HepG2 (cell line): ENCODE measurements around the gene RASD2.

Experiments
- CHD2 ChIP-seq: IDR thresholded peaks from 2 replicates; pipeline ENCODE4 v1.6.1; 2011; ENCODE audit warnings: low read depth, low read length, improper control_type of control experiment
- CREM ChIP-seq, 2 experiments: sonication (generic) in 1 of 2; formaldehyde crosslinking in 1 of 2; IDR thresholded peaks; 2 replicates each; pipeline versions ENCODE4 v1.4.0 to v1.6.1; 2016 to 2020; ENCODE audit warnings: antibody characterized with exemption in 1 of 2, mild to moderate bottlenecking in 1 of 2, missing genetic modification reagents in 1 of 2
- MAFG ChIP-seq: sonication (generic); formaldehyde crosslinking; IDR thresholded peaks from 2 replicates; pipeline ENCODE4 v1.5.1; 2020; ENCODE audit warnings: mild to moderate bottlenecking, missing genetic modification reagents
- SMAD1 ChIP-seq: sonication (generic); formaldehyde crosslinking; IDR thresholded peaks from 2 replicates; pipeline ENCODE4 v1.4.0; 2020; ENCODE audit warnings: missing genetic modification reagents, low read depth, mild to moderate bottlenecking, borderline replicate concordance
- SUZ12 ChIP-seq: fragments of 150-350 bp; IDR thresholded peaks from 2 replicates; pipeline ENCODE4 v1.6.1; 2014; ENCODE audit warnings: low read depth, low read length
- TF ChIP-seq, protein P1 (sequence below), 2 experiments: IDR thresholded peaks; 2 replicates each; pipeline ENCODE4 v1.6.1; 2011 to 2012; ENCODE audit warnings: low read length in 2 of 2, borderline replicate concordance in 1 of 2, low read depth in 1 of 2, mild to moderate bottlenecking in 1 of 2, moderate library complexity in 1 of 2
- TF ChIP-seq, protein P2 (sequence below): sonication (generic); formaldehyde crosslinking; IDR thresholded peaks from 2 replicates; pipeline ENCODE4 v1.4.0; 2020; ENCODE audit warnings: missing genetic modification reagents, borderline replicate concordance
- TF ChIP-seq, protein P3 (sequence below): sonication (generic); formaldehyde crosslinking; IDR thresholded peaks from 2 replicates; pipeline ENCODE4 v1.8.0; 2022; ENCODE audit warnings: low read depth, missing genetic modification reagents
- TF ChIP-seq, protein P4 (sequence below): sonication (generic); formaldehyde crosslinking; IDR thresholded peaks from 2 replicates; pipeline ENCODE4 v1.8.1; 2023; ENCODE audit warnings: missing genetic modification reagents, inconsistent platforms, borderline replicate concordance
- TF ChIP-seq, protein P5 (sequence below): sonication (generic); formaldehyde crosslinking; IDR thresholded peaks from 2 replicates; pipeline ENCODE4 v1.5.0; 2020; ENCODE audit warnings: mild to moderate bottlenecking, missing genetic modification reagents, moderate library complexity

DNA sequence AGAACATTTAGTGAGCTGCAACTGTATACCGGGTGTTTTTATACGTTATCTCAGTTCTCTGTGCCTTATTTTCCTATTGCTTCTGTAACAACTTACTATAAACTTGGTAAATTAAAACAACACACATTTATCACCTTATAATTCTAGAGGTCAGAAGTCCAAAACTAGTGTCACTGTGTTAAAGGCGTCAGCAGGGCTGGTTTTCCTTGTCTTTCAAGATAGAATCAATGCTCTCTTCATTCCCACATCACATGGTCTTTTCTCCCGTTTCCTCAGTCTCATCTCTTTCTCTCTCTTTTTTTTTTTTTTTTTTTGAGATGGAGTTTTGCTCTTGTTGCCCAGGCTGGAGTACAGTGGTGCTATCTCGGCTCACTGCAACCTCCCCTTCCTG is 40.4 kb downstream of the RASD2 start:
- TF ChIP-seq CREM (IDR thresholded peaks at IDR 0.05) = no peak
- TF ChIP-seq CREM (CRISPR knock-in tag; IDR thresholded peaks at IDR 0.05) = no peak
- TF ChIP-seq MAFG (CRISPR knock-in tag) = no peak
- TF ChIP-seq, protein P1, sequence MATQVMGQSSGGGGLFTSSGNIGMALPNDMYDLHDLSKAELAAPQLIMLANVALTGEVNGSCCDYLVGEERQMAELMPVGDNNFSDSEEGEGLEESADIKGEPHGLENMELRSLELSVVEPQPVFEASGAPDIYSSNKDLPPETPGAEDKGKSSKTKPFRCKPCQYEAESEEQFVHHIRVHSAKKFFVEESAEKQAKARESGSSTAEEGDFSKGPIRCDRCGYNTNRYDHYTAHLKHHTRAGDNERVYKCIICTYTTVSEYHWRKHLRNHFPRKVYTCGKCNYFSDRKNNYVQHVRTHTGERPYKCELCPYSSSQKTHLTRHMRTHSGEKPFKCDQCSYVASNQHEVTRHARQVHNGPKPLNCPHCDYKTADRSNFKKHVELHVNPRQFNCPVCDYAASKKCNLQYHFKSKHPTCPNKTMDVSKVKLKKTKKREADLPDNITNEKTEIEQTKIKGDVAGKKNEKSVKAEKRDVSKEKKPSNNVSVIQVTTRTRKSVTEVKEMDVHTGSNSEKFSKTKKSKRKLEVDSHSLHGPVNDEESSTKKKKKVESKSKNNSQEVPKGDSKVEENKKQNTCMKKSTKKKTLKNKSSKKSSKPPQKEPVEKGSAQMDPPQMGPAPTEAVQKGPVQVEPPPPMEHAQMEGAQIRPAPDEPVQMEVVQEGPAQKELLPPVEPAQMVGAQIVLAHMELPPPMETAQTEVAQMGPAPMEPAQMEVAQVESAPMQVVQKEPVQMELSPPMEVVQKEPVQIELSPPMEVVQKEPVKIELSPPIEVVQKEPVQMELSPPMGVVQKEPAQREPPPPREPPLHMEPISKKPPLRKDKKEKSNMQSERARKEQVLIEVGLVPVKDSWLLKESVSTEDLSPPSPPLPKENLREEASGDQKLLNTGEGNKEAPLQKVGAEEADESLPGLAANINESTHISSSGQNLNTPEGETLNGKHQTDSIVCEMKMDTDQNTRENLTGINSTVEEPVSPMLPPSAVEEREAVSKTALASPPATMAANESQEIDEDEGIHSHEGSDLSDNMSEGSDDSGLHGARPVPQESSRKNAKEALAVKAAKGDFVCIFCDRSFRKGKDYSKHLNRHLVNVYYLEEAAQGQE (IDR thresholded peaks at IDR 0.05; ENCODE audit: borderline replicate concordance in 1 of 2, low read depth in 1 of 2, low read length in 2 of 2) = no peak
- TF ChIP-seq, protein P2, sequence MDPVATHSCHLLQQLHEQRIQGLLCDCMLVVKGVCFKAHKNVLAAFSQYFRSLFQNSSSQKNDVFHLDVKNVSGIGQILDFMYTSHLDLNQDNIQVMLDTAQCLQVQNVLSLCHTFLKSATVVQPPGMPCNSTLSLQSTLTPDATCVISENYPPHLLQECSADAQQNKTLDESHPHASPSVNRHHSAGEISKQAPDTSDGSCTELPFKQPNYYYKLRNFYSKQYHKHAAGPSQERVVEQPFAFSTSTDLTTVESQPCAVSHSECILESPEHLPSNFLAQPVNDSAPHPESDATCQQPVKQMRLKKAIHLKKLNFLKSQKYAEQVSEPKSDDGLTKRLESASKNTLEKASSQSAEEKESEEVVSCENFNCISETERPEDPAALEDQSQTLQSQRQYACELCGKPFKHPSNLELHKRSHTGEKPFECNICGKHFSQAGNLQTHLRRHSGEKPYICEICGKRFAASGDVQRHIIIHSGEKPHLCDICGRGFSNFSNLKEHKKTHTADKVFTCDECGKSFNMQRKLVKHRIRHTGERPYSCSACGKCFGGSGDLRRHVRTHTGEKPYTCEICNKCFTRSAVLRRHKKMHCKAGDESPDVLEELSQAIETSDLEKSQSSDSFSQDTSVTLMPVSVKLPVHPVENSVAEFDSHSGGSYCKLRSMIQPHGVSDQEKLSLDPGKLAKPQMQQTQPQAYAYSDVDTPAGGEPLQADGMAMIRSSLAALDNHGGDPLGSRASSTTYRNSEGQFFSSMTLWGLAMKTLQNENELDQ (CRISPR knock-in tag) = no peak
- TF ChIP-seq SMAD1 (CRISPR knock-in tag) = no peak
- TF ChIP-seq SUZ12 = no peak
- TF ChIP-seq CHD2 = no peak
- TF ChIP-seq, protein P3, sequence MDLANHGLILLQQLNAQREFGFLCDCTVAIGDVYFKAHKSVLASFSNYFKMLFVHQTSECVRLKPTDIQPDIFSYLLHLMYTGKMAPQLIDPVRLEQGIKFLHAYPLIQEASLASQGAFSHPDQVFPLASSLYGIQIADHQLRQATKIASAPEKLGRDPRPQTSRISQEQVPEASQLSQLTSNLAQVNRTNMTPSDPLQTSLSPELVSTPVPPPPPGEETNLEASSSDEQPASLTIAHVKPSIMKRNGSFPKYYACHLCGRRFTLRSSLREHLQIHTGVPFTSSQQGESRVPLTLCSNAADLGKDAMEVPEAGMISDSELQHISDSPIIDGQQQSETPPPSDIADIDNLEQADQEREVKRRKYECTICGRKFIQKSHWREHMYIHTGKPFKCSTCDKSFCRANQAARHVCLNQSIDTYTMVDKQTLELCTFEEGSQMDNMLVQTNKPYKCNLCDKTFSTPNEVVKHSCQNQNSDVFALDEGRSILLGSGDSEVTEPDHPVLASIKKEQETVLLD (CRISPR knock-in tag) = no peak
- TF ChIP-seq, protein P4, sequence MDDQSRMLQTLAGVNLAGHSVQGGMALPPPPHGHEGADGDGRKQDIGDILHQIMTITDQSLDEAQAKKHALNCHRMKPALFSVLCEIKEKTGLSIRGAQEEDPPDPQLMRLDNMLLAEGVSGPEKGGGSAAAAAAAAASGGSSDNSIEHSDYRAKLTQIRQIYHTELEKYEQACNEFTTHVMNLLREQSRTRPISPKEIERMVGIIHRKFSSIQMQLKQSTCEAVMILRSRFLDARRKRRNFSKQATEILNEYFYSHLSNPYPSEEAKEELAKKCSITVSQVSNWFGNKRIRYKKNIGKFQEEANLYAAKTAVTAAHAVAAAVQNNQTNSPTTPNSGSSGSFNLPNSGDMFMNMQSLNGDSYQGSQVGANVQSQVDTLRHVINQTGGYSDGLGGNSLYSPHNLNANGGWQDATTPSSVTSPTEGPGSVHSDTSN = no peak
- TF ChIP-seq, protein P5, sequence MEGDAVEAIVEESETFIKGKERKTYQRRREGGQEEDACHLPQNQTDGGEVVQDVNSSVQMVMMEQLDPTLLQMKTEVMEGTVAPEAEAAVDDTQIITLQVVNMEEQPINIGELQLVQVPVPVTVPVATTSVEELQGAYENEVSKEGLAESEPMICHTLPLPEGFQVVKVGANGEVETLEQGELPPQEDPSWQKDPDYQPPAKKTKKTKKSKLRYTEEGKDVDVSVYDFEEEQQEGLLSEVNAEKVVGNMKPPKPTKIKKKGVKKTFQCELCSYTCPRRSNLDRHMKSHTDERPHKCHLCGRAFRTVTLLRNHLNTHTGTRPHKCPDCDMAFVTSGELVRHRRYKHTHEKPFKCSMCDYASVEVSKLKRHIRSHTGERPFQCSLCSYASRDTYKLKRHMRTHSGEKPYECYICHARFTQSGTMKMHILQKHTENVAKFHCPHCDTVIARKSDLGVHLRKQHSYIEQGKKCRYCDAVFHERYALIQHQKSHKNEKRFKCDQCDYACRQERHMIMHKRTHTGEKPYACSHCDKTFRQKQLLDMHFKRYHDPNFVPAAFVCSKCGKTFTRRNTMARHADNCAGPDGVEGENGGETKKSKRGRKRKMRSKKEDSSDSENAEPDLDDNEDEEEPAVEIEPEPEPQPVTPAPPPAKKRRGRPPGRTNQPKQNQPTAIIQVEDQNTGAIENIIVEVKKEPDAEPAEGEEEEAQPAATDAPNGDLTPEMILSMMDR = no peak
